Prostate gland (tissue), 2 donors: ENCODE data around the gene STK38. TPM values are rescaled to one million over a fixed set of nuclear protein-coding genes. Genes with fewer than 3 reads are reported as not detected.

ENCODE experiments used
- DNase-seq: peaks from one replicate; pipeline ENCODE4 v3.0.0-alpha.2; 2019; ENCODE audit warnings: low spot score
- H3K27ac ChIP-seq, 2 donors: fragments of 200-600 bp; sonication (generic); 2 replicates each; pipeline ENCODE4 v1.5.1; 2017 to 2019
- H3K27me3 ChIP-seq: fragments of 200-600 bp; sonication (generic); replicated peaks from 2 replicates; pipeline ENCODE4 v1.5.1; 2019; ENCODE audit not compliant: insufficient read depth
- H3K36me3 ChIP-seq, 2 donors: fragments of 200-600 bp; sonication (generic); 1 replicate in 1 of 2; 2 replicates in 1 of 2; pipeline versions ENCODE4 v1.5.1 to v1.8.1; 2017 to 2019
- H3K4me1 ChIP-seq: fragments of 200-600 bp; sonication (generic); replicated peaks from 2 replicates; pipeline ENCODE4 v1.5.1; 2019
- H3K4me3 ChIP-seq, 2 donors: fragments of 200-600 bp; sonication (generic); 2 replicates each; pipeline ENCODE4 v1.5.1; 2017 to 2019
- H3K9me3 ChIP-seq: fragments of 200-600 bp; sonication (generic); 2 replicates; pipeline ENCODE4 v1.5.1; 2017
- POLR2A ChIP-seq: fragments of 450-650 bp; IDR thresholded peaks from one replicate; pipeline ENCODE4 v1.6.1; 2016; ENCODE audit warnings: antibody characterized with exemption, mild to moderate bottlenecking
- POLR2AphosphoS5 ChIP-seq: sonication (generic); formaldehyde crosslinking; IDR thresholded peaks from one replicate; pipeline ENCODE4 v1.6.1; 2017; ENCODE audit warnings: antibody characterized with exemption
- WGBS: methylation state at CpG from one replicate; pipeline ENCODE4 v1.1.5; 2018; 5-methylcytosine and 5-hydroxymethylcytosine counted together
- intact Hi-C: fragments of 100-400 bp; cut with DNase I; formaldehyde crosslinking; loops from one replicate; pipeline ENCODE4 v1.14.2; 2022
- total RNA-seq, 2 donors: library from RNA; depleted of rRNA; stranded (reverse); fragments of >200 nt; gene quantifications; one replicate each; pipeline ENCODE4 v1.1.0, GENCODE V29; 2016
- TF ChIP-seq, protein P1 (sequence below), 4 experiments: fragments of 200-600 bp in 2 of 4; fragments of 450-650 bp in 2 of 4; sonication (generic) in 2 of 4; IDR thresholded peaks; 1 replicate in 3 of 4; 2 replicates in 1 of 4; pipeline ENCODE4 v1.5.1; 2016 to 2019; ENCODE audit warnings: antibody characterized with exemption in 4 of 4, mild to moderate bottlenecking in 2 of 4, moderate library complexity in 2 of 4

The STK38 gene
- total RNA-seq, 2 donors from 2014 or later, result 16.5 to 17.7 TPM

- H3K9me3 ChIP-seq, result no peaks in the 10 kb centered on the region
- TF ChIP-seq, protein P1, sequence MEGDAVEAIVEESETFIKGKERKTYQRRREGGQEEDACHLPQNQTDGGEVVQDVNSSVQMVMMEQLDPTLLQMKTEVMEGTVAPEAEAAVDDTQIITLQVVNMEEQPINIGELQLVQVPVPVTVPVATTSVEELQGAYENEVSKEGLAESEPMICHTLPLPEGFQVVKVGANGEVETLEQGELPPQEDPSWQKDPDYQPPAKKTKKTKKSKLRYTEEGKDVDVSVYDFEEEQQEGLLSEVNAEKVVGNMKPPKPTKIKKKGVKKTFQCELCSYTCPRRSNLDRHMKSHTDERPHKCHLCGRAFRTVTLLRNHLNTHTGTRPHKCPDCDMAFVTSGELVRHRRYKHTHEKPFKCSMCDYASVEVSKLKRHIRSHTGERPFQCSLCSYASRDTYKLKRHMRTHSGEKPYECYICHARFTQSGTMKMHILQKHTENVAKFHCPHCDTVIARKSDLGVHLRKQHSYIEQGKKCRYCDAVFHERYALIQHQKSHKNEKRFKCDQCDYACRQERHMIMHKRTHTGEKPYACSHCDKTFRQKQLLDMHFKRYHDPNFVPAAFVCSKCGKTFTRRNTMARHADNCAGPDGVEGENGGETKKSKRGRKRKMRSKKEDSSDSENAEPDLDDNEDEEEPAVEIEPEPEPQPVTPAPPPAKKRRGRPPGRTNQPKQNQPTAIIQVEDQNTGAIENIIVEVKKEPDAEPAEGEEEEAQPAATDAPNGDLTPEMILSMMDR (IDR thresholded peaks at IDR 0.05), result no peak
- TF ChIP-seq POLR2A (no peak), POLR2AphosphoS5 (no peak)
- no peak for DNase-seq
- H3K27ac ChIP-seq, result no peak overlapping the region
- H3K4me1 ChIP-seq, result no peaks in the 10 kb centered on the region
- no peak overlapping the region for H3K4me3 ChIP-seq
- intact Hi-C loops, result no loop called here
- no peaks in the 10 kb centered on the region for H3K27me3 ChIP-seq
- H3K36me3 ChIP-seq, result no peaks in the 10 kb centered on the region
- 42% methylated on average over 6 of the region's 6 CpGs for WGBS
These were observed 45.6 kb downstream of the STK38 start for GRCh38 chr6:36501686-36502085.

DNA sequence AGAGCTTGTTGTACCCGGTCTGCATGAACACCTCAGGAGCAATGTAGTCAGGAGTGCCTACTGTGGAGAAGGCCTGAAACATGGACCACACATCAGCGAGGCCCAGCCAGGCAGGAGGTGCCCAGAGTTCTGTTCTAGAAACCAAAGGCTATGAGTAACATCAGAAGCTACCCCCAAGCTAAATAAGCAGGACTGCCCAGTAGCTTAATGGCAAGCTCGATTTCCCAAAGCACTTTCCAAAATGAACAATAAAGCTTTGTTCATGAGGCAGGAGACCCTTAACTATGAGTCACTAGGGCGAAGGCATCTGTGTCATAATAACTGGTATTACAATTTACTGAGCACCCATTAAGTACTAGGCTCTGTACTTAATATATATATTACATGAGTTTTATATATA lies 47.4 kb downstream of the STK38 start:
- Histone ChIP-seq H3K4me3 (no peak overlapping the region), H3K9me3 (no peaks in the 10 kb centered on the region), H3K36me3 (no peaks in the 10 kb centered on the region), H3K27me3 (no peaks in the 10 kb centered on the region), H3K27ac (no peak overlapping the region), H3K4me1 (no peaks in the 10 kb centered on the region)
- TF ChIP-seq POLR2A (no peak), POLR2AphosphoS5 (no peak)
- TF ChIP-seq, protein P1 (IDR thresholded peaks at IDR 0.05), result no peak
- intact Hi-C loops, result no loop called here
- DNase-seq, result no peak
- 80% methylated on average over 4 of the region's 4 CpGs for WGBS

DNA sequence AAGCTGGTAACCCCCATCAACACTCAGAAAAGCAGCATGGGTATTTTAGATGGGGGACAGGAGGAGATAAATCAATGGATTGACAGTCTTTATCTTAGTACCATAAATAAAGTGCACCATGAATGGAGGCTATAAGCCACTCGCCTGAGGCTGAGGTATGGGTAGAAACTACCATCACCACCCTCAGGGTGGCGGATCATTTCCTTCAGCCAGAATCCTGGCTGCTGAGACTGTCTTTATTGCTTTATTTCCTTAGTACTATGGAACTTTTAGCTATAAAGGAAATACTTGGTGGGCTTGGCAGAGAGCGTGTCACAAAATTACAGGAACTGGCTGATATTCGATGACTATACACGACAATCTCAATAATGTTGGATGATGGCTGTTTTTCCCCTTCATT lies 52.2 kb downstream of the STK38 start:
- H3K27me3 ChIP-seq, result no peaks in the 10 kb centered on the region
- H3K27ac ChIP-seq, result no peak overlapping the region
- H3K4me1 ChIP-seq, result no peaks in the 10 kb centered on the region
- H3K36me3 ChIP-seq, result no peaks in the 10 kb centered on the region
- no peaks in the 10 kb centered on the region for H3K9me3 ChIP-seq
- TF ChIP-seq, protein P1 (IDR thresholded peaks at IDR 0.05), result no peak
- TF ChIP-seq POLR2AphosphoS5 (no peak), POLR2A (no peak)
- DNase-seq, result no peak
- intact Hi-C loops, result no loop called here
- WGBS, result 95% methylated on average over 5 of the region's 5 CpGs
- H3K4me3 ChIP-seq, result no peak overlapping the region

GRCh38 chr6:36493859-36494258 lies 53.4 kb downstream of the STK38 start:
- intact Hi-C loops, result no loop called here
- WGBS, result 28% methylated on average over 2 of the region's 2 CpGs
- Histone ChIP-seq H3K4me3 (no peak overlapping the region), H3K36me3 (no peaks in the 10 kb centered on the region), H3K27ac (no peak overlapping the region), H3K9me3 (no peaks in the 10 kb centered on the region), H3K27me3 (no peaks in the 10 kb centered on the region), H3K4me1 (no peaks in the 10 kb centered on the region)
- no peak for TF ChIP-seq POLR2AphosphoS5
- TF ChIP-seq, protein P1 (IDR thresholded peaks at IDR 0.05), result no peak
- no peak for TF ChIP-seq POLR2A
- no peak for DNase-seq

DNA sequence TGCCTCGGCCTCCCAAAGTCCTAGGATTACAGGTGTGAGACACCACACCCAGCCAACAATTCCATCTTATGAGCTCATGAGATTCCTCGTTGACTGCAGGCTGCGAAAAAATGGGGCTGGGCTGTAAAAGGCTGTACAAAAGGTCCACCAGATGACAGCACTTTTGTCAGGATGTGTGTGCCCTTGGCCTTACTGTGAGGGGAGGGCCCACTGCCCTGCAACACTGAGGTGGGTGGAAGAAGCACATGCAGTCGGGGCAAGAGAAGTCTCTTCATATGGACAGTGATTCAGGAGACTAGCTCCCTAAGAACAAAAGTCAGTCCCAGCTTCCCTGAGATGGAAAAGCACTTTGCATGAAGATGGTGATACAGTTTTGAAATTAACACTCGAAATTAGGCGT lies 54.0 kb downstream of the STK38 start:
- WGBS, result 65% methylated on average over 6 of the region's 6 CpGs
- intact Hi-C loops, result no loop called here

More for the DNA sequence above, 54.0 kb downstream of the STK38 start:
- TF ChIP-seq, protein P1 (IDR thresholded peaks at IDR 0.05), result no peak
- TF ChIP-seq POLR2AphosphoS5 (no peak), POLR2A (no peak)
- no peak overlapping the region for H3K4me3 ChIP-seq
- H3K4me1 ChIP-seq, result no peaks in the 10 kb centered on the region
- H3K9me3 ChIP-seq, result no peaks in the 10 kb centered on the region
- no peaks in the 10 kb centered on the region for H3K27me3 ChIP-seq
- H3K27ac ChIP-seq, result no peak overlapping the region
- no peaks in the 10 kb centered on the region for H3K36me3 ChIP-seq
- DNase-seq, result no peak
